ENCODE measurements around the gene SH3BGRL.

SH3BGRL gene

GRCh38 chrX:81259020-81259713, 57.3 kb downstream of the SH3BGRL start:
- DNase-seq: no peak
- Histone ChIP-seq H3K36me3 (no peaks in the 10 kb centered on the region), H3K9me3 (ENCODE audit: severe bottlenecking) (no peaks in the 10 kb centered on the region), H3K4me3 (ENCODE audit: low read depth, low read length) (no peak overlapping the region), H3K27me3 (ENCODE audit: insufficient read depth, low read depth, severe bottlenecking) (no peaks in the 10 kb centered on the region), H3K27ac (no peak overlapping the region)
- TF ChIP-seq, protein P1, sequence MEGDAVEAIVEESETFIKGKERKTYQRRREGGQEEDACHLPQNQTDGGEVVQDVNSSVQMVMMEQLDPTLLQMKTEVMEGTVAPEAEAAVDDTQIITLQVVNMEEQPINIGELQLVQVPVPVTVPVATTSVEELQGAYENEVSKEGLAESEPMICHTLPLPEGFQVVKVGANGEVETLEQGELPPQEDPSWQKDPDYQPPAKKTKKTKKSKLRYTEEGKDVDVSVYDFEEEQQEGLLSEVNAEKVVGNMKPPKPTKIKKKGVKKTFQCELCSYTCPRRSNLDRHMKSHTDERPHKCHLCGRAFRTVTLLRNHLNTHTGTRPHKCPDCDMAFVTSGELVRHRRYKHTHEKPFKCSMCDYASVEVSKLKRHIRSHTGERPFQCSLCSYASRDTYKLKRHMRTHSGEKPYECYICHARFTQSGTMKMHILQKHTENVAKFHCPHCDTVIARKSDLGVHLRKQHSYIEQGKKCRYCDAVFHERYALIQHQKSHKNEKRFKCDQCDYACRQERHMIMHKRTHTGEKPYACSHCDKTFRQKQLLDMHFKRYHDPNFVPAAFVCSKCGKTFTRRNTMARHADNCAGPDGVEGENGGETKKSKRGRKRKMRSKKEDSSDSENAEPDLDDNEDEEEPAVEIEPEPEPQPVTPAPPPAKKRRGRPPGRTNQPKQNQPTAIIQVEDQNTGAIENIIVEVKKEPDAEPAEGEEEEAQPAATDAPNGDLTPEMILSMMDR (IDR thresholded peaks at IDR 0.05; ENCODE audit: low read depth, low read length): no peak

DNA sequence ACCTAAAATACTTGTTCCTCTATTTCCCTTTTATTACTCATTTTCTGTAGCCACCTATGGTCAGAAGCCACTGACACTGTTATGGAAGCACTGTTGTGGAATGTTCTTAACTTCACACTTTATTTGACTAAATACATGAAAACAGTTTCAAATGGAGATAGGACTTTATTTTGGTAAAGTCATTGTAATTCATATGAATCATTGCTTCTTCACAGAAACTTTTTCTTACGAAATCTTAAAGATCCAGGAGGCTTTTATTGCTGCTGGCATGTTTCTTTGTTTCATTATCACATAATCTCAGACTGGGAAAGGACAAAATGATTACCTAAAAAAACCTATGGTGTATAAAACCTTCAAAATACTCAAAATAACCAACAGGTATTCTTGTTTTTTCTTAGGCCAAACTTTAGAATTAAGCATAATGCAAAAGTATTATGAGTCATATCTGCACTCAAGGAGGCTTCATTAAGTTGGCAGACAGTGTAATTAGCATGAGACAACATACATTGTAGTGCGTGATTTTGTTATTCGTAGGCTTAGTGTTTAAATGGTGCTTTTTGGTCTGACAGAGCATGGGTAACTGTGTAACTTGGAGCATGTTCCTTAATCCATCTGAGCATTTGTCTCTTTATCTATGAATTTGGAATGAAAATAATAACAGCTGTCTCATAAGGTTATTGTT, 58.0 kb downstream of the SH3BGRL start:
- H3K4me3 ChIP-seq (ENCODE audit: low read depth, low read length): no peak overlapping the region
- no peaks in the 10 kb centered on the region for H3K27me3 ChIP-seq (ENCODE audit: insufficient read depth, low read depth, severe bottlenecking)
- no peaks in the 10 kb centered on the region for H3K9me3 ChIP-seq (ENCODE audit: severe bottlenecking)
- TF ChIP-seq, protein P1 (IDR thresholded peaks at IDR 0.05; ENCODE audit: low read depth, low read length): no peak
- no peaks in the 10 kb centered on the region for H3K36me3 ChIP-seq
- DNase-seq: no peak
- H3K27ac ChIP-seq: no peak overlapping the region

GRCh38 chrX:81261576-81261975, 59.7 kb downstream of the SH3BGRL start:
- TF ChIP-seq, protein P1 (IDR thresholded peaks at IDR 0.05; ENCODE audit: low read depth, low read length): no peak
- Histone ChIP-seq H3K36me3 (no peaks in the 10 kb centered on the region), H3K4me3 (ENCODE audit: low read depth, low read length) (no peak overlapping the region), H3K27ac (no peak overlapping the region), H3K27me3 (ENCODE audit: insufficient read depth, low read depth, severe bottlenecking) (no peaks in the 10 kb centered on the region), H3K9me3 (ENCODE audit: severe bottlenecking) (no peaks in the 10 kb centered on the region)
- DNase-seq: no peak

GRCh38 chrX:81263059-81263458, 61.2 kb downstream of the SH3BGRL start:
- Histone ChIP-seq H3K9me3 (ENCODE audit: severe bottlenecking) (no peaks in the 10 kb centered on the region), H3K36me3 (no peaks in the 10 kb centered on the region), H3K4me3 (ENCODE audit: low read depth, low read length) (no peak overlapping the region), H3K27ac (no peak overlapping the region), H3K27me3 (ENCODE audit: insufficient read depth, low read depth, severe bottlenecking) (no peaks in the 10 kb centered on the region)
- DNase-seq: no peak
- TF ChIP-seq, protein P1 (IDR thresholded peaks at IDR 0.05; ENCODE audit: low read depth, low read length): no peak

DNA sequence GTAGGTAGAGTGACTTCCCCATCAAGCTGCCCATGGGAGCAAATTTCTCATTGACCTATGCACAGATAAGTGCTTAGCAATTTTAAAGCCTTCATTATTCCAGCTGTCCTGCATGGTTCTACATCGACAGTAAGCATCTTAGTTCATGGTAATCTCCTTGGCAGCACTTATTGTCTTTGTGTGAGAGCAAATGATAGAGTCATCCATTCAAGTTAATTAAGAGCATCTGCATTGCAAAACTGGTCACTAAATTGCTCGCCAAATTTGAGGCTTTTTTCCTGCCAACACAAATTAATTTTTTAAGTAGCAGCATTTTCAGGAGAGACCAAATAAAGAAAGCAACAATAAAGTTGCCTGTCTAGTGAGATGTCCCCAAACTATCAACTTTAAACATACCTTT, 76.7 kb downstream of the SH3BGRL start:
- no peak overlapping the region for H3K4me3 ChIP-seq (ENCODE audit: low read depth, low read length)
- no peaks in the 10 kb centered on the region for H3K9me3 ChIP-seq (ENCODE audit: severe bottlenecking)
- H3K27ac ChIP-seq: no peak overlapping the region
- no peaks in the 10 kb centered on the region for H3K27me3 ChIP-seq (ENCODE audit: insufficient read depth, low read depth, severe bottlenecking)
- no peaks in the 10 kb centered on the region for H3K36me3 ChIP-seq
- DNase-seq: no peak
- TF ChIP-seq, protein P1 (IDR thresholded peaks at IDR 0.05; ENCODE audit: low read depth, low read length): no peak
